ENCODE results near the gene FAH. TPM values are rescaled to one million over a fixed set of nuclear protein-coding genes. Genes with fewer than 3 reads are reported as not detected.

The FAH gene
- total RNA-seq, result 11.7 and 17.2 TPM in 2 replicates

DNA sequence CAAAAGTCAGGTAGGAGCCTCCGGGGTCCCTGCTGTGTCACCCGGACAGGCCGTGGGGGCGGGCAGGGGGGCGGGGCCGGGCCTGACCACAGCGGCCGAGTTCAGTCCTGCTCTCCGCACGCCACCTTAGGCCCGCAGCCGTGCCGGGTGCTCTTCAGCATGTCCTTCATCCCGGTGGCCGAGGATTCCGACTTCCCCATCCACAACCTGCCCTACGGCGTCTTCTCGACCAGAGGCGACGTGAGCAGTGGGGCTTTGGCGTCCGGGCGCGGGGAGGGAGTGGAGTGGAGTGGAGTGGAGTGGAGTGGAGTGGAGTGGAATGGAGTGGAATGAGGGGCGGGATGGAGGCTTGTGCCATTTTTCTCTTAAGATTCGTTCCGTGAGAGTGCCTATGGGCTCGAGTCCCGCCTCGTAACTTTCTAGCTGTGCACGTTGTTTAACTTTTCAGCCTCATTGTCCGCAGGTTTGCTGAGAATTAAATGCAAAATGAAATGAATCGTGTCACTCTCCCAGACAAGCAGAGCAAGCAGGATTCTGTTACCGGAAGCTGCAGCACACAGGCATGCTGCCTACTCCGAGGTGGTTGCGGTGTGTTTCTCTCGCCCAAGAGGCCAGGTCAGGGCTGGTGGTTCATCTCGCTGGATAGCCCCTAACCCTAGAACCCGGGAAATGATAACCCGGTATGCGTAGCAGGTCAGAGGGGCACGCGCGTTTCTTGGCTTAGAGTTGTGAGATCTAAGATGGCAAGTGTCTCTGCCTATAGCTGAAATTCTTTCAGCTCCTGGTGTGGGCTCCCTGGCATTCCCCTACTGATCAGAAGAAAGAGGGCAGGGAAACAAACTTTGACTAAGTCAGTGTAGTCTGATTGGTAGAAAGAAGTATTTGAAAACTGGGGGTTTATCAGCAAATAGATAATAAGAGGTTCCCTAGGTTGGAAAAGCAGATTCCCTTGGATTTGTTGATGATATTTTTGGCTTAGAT, at the start of gene FAH:
FAH (plus strand) TSS at position 104 of the 981 bp plus-strand sequence; CDS start at position 160, 56 bp downstream.

Other genes with a start within 250 kb of the FAH start
- gene BCL2A1, start 181.8 kb upstream of the FAH start, total RNA-seq, result 1.9 and 9.2 TPM in 2 replicates
- 126 and 138 TPM in 2 replicates for gene ZFAND6, start 93.3 kb upstream of the FAH start, total RNA-seq
- gene CTXND1, start 99.2 kb downstream of the FAH start, total RNA-seq, result not detected in 2 replicates

All from thoracic aorta endothelial cell (primary cell).